Mucosa of gallbladder (tissue), 1 donor: ENCODE measurements around the gene GPD2. TPM values are rescaled to one million over a fixed set of nuclear protein-coding genes. Genes with fewer than 3 reads are reported as not detected.
"Not testable (repeated sequence)": the region's sequence is repeated elsewhere in the genome, so short reads cannot be mapped to it uniquely, and the experiment has no call there.

Source experiments
- DNase-seq: peaks from one replicate; pipeline ENCODE4 v3.0.0-alpha.2; 2020; ENCODE audit warnings: low spot score
- total RNA-seq: library from RNA; stranded (reverse); gene quantifications from one replicate; pipeline ENCODE4 v1.2.1, GENCODE V29; 2021
- donor health status: DM: no; HTN: no; CAD: no.

Gene GPD2
- total RNA-seq, 1 donor from 2014 or later: 35.0 TPM

DNA sequence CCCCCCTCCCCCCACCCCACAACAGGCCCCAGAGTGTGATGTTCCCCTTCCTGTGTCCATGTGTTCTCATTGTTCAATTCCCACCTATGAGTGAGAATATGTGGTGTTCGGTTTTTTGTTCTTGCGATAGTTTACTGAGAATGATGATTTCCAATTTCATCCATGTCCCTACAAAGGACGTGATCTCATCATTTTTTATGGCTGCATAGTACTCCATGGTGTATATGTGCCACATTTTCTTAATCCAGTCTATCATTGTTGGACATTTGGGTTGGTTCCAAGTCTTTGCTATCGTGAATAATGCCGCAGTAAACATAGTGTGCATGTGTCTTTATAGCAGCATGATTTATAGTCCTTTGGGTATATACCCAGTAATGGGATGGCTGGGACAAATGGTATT, 92.4 kb downstream of the GPD2 start:
- not testable (repeated sequence) for DNase-seq

- DNase-seq: no peak
Measured at GRCh38 chr2:156532989-156533388, 96.8 kb downstream of the GPD2 start.

GRCh38 chr2:156536534-156536933, 100.4 kb downstream of the GPD2 start:
- no peak for DNase-seq

DNA sequence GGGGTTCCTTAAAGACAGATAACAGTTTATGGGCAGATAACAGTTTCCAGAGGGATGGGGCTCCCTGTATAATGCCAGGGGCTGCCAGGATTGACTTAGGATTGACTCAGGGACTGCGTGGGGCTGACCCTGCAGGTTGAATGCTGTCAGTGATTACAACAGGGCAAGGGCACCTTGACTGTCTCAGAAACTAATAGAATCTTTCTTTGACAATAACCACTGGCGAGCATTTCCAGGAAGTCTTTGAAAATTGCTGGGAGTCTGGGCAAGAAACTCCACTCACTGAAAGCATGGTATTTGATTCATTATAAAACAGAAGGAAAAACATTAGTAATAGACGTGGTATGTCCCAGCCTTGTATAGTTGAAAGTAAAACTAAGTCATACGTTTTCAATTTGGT, 101.0 kb downstream of the GPD2 start:
- no peak for DNase-seq

GRCh38 chr2:156538083-156538504, 101.9 kb downstream of the GPD2 start:
- DNase-seq: no peak

DNA sequence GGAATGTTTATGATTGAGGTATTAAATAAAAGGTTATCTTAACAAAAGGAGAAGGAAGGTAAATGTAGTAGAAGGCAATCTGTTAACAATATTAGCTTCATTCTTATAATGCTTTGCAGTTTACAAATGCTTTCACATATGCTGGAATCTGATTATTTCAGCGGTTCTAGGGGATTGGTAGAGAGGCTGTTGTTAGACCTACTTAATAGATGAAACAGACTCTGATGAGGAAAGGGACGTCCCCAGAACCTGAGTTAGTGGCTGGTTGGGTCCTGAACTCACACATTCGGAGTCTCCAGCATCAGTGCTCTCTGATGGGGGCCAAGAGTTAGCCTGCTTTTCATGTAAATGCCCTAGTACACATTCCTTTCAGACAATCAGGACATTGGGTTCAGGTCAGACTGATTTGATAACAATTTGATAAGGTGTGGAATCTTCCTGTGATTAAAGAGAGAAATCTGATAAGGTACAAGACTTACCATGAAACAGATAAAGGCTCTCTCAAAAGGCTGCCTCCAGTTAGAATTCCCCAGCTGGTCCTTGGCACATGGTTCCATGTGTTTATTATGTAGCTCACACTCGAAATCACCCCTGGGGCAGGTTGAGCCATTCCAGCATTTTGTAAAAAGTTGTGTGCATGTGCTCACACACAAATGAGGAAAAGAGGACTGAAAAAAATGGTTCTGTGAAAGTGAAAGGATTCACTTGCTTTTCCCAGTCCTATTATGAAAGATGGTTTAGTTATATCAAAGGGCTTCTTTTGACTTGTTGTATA, 103.1 kb downstream of the GPD2 start:
- DNase-seq: no peak

- DNase-seq: no peak
Measured at GRCh38 chr2:156540706-156541105, 104.5 kb downstream of the GPD2 start.

- no peak for DNase-seq
Measured at GRCh38 chr2:156541229-156541628, 105.0 kb downstream of the GPD2 start.

DNA sequence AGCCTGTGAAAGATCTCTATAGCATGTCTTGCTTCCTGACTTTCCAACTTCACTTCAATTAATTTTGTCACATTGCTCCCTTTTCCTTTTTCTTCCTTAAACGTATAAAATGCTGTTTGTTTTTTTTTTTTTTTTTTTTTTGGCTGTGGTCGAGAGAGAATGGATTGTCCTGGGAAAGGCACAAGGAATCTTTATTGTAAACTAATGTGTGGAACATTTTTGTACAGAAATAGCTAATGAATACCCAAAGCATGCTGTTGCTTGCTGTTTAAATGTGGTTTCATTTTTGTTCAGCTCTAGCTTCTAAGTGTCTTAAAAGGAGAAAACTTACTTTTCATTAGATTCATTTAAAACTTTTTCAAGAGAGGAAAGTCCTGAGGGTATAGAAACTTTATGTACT, 105.5 kb downstream of the GPD2 start:
- no peak for DNase-seq

DNA sequence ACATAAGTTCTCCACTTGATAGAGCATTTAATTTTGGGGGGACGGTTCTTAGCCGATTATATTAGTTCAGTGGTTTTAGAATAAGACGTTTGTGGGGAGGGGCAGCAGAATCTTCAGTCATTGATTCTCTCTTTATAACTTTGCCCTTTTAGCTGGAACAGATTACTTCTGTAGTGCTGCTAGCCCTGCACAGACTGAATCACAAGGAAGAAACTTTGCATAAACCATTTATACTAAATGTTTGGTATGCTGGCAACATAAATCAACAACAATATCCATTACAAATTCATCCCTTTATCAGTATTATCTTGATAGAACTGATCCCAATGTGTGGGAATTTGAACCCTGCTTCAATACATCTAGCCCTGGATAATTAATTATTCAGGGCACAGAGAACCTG, 112.2 kb downstream of the GPD2 start:
- no peak for DNase-seq

DNA sequence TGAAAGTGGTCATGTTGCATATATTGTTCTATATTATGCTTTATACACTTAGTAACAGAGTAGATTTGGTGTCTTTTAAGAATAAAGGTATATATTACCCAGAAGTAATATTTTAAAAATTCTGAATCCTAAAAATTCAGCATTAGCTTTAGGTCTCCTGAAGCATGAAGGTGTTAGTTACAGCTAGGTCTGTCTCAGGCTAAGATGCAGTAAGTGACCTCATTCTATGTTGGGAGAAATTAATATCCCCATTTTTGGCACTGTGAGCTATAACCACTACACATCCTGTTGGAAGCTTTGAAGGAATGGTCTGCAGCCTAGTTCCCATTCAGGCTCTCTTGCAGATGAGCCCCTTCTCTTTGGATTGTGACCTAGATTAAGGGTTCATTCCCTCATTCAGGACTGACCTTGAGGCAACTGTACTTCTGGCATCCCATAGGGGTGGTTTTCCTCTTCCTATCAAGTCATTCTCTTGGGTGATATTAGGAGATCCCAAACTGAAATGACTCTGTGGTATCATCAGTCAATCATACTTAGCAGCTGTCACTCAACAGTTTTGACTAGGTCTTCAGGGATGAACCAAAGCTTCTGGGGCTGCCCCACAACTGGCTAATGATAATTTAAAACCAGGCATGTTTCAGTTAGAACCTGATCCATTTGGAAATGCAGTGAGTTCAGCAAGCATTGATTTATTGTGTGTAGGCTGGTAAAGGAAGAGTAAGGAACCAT, 117.7 kb downstream of the GPD2 start:
- no peak for DNase-seq

- DNase-seq: no peak
Measured at GRCh38 chr2:156561326-156561725, 125.1 kb downstream of the GPD2 start.

DNA sequence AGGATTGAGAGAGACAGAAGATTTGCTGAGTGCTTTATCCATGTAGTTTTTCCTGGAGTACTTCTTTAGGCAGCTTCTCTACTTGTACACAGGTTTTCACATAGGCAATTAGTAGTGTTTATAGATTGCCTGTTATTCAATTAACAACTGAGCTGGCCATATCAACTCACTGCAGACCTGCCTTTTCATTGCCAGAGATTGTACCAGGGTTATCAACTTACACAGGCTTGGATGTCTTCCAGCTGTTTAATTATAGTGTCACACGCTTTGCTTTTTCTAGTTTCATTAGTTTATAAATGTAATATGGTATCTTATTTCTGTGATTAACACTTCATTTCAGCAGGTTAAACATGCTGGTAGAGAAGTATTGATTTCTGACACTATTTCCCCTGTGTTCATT, 125.9 kb downstream of the GPD2 start:
- DNase-seq: no peak

DNA sequence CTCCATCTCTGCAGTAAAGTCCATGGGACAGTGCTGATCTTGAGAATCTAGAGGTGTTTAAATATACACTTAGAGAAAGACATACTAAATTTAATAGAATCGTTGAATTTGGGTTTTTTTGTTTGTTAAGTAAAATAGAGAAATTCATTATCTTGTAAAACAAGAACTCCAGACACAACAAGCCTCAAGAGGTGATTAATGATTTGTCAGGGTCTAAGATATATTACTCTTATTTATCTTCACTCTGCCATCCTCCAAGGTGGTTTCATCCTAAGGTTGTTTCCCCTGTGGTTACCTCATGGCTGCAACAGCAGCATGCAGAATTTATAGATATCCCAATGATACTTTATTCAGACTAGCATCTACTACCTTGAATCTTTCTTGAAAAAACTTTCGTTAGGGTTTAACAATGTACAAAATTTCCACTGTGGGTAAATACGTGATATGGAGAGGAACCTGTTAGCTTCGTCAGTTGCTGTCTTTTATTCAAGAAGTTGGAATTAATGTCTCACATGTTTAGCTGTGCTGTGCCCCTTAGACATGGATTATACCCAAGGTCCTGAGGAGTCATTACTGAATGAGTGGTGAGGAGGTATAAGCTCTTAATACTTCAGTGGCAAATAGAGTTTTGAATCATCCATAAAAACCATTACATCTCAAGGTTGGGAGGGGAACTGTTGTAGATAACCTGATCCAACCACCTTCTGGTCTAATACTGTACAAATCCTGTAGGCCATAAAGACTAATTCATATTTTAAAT, 128.0 kb downstream of the GPD2 start:
- no peak for DNase-seq

- DNase-seq: no peak
Measured at GRCh38 chr2:156565066-156565710, 129.0 kb downstream of the GPD2 start.

DNA sequence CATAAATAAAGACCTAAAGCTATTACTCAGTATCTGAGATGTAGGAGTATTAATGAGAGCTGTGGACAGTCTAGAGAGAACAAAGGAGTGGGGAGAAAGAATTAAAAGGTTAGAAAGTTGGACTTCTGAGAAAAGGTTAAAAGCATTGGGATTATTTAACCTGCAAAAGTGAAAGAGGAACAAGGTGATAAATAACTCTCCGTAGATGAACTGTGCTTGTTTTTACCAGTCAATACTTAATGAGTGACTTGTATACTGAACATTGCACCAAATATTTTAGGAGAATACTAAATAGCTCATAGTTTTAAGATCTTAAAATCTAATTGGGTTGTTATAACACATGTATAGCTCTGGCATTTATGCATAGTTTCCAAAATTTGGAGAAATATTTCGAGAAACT, 137.5 kb downstream of the GPD2 start:
- no peak for DNase-seq

- DNase-seq: no peak
Measured at GRCh38 chr2:156574112-156574511, 137.9 kb downstream of the GPD2 start.

DNA sequence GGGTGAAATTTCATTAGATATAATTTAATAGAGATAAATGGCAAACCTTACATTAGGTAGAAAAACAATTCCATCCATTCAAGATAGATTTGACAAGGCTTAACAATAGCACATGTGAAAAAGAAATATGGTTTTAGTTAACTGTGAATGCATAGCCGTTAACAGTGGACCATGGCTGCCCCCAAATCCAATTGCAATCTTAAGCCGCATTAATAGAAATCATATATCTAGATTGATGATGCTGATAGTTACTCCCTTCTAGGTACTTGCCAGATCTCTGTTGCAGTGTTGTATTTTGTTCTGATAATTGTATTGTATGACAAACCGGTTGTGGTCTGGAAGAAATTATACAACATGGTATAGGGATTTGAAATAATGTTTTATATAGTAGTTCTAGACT, 139.8 kb downstream of the GPD2 start:
- no peak for DNase-seq

DNA sequence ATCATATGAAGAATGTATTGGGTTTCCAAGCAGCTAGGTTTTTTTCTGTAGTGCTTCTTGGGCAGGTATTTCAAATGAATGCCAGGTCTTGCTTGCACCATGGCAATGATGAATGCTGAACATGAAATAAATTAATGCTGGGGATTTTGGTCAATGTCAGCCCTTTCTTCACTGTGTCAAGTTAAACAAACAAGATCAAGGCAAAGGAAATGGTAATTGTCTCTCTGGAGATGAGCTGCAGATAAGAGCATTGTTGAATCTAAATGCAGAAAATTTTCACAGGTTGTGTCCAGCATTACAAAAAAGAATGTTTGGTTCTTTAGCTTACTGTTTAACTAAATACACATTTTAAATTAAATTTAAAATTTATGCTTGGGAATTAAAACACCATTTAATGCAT, 144.3 kb downstream of the GPD2 start:
- no peak for DNase-seq

DNA sequence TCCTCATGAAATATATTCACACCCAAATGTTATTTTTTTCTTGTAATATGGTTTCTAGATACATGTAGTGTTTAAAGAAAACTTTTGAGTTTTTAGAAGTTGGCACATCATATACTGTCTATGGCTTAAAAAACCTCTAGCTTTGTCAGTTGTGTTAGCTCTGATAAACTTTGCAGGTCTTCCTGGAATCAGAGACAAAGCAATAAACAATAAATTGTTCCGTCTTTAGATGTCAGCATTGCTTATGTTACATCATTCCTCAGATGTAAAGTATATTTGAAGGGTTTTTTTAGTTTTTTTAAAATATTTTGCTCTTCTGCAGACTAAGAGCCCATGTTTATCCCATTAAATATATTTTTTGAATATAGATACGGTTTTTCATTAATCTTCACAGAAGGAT, 145.1 kb downstream of the GPD2 start:
- DNase-seq: no peak

- DNase-seq: no peak
Measured at GRCh38 chr2:156585457-156585856, 149.3 kb downstream of the GPD2 start.

GRCh38 chr2:156586621-156587020, 150.4 kb downstream of the GPD2 start:
- DNase-seq: no peak
